Nephron (organoid): ENCODE data around the gene NR5A1.

ENCODE experiments used
- H3K27ac Mint-ChIP-seq, 3 experiments: 2 replicates each; pipeline ENCODE4 v1.8.0; 2020; ENCODE audit warnings: mixed read lengths in 3 of 3, mild to moderate bottlenecking in 2 of 3, moderate library complexity in 1 of 3
- H3K27me3 Mint-ChIP-seq: 2 replicates; pipeline ENCODE4 v1.8.0; 2021; ENCODE audit warnings: low read depth, mild to moderate bottlenecking, moderate library complexity, mixed read lengths
- H3K36me3 Mint-ChIP-seq: 2 replicates; pipeline ENCODE4 v1.8.0; 2020; ENCODE audit warnings: low read depth, mixed read lengths
- H3K4me1 Mint-ChIP-seq: 2 replicates; pipeline ENCODE4 v1.8.0; 2020; ENCODE audit warnings: mixed read lengths
- H3K4me3 Mint-ChIP-seq, 3 experiments: 2 replicates each; pipeline ENCODE4 v1.8.0; 2020; ENCODE audit warnings: mild to moderate bottlenecking in 3 of 3, mixed read lengths in 3 of 3, moderate library complexity in 2 of 3
- H3K9me3 Mint-ChIP-seq: 2 replicates; pipeline ENCODE4 v1.8.0; 2020; ENCODE audit warnings: mixed read lengths
- TF ChIP-seq, protein P1 (sequence below), 3 experiments: fragments of 200-600 bp; sonication (generic); IDR thresholded peaks; one replicate each; pipeline ENCODE4 v1.5.0; 2021; ENCODE audit warnings: antibody characterized with exemption in 3 of 3; ENCODE audit not compliant: unreplicated experiment in 3 of 3

The NR5A1 gene

GRCh38 chr9:124488641-124489210, 18.5 kb downstream of the NR5A1 start:
- H3K4me1 Mint-ChIP-seq, result no peaks in the 10 kb centered on the region
- peaks cover 59% of the 10 kb centered on the region for H3K27me3 Mint-ChIP-seq
- H3K4me3 Mint-ChIP-seq, result no peak overlapping the region
- H3K27ac Mint-ChIP-seq, result no peak overlapping the region
- TF ChIP-seq, protein P1, sequence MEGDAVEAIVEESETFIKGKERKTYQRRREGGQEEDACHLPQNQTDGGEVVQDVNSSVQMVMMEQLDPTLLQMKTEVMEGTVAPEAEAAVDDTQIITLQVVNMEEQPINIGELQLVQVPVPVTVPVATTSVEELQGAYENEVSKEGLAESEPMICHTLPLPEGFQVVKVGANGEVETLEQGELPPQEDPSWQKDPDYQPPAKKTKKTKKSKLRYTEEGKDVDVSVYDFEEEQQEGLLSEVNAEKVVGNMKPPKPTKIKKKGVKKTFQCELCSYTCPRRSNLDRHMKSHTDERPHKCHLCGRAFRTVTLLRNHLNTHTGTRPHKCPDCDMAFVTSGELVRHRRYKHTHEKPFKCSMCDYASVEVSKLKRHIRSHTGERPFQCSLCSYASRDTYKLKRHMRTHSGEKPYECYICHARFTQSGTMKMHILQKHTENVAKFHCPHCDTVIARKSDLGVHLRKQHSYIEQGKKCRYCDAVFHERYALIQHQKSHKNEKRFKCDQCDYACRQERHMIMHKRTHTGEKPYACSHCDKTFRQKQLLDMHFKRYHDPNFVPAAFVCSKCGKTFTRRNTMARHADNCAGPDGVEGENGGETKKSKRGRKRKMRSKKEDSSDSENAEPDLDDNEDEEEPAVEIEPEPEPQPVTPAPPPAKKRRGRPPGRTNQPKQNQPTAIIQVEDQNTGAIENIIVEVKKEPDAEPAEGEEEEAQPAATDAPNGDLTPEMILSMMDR (IDR thresholded peaks at IDR 0.05; ENCODE audit: unreplicated experiment in 3 of 3), result no peak
- no peaks in the 10 kb centered on the region for H3K36me3 Mint-ChIP-seq
- no peaks in the 10 kb centered on the region for H3K9me3 Mint-ChIP-seq

DNA sequence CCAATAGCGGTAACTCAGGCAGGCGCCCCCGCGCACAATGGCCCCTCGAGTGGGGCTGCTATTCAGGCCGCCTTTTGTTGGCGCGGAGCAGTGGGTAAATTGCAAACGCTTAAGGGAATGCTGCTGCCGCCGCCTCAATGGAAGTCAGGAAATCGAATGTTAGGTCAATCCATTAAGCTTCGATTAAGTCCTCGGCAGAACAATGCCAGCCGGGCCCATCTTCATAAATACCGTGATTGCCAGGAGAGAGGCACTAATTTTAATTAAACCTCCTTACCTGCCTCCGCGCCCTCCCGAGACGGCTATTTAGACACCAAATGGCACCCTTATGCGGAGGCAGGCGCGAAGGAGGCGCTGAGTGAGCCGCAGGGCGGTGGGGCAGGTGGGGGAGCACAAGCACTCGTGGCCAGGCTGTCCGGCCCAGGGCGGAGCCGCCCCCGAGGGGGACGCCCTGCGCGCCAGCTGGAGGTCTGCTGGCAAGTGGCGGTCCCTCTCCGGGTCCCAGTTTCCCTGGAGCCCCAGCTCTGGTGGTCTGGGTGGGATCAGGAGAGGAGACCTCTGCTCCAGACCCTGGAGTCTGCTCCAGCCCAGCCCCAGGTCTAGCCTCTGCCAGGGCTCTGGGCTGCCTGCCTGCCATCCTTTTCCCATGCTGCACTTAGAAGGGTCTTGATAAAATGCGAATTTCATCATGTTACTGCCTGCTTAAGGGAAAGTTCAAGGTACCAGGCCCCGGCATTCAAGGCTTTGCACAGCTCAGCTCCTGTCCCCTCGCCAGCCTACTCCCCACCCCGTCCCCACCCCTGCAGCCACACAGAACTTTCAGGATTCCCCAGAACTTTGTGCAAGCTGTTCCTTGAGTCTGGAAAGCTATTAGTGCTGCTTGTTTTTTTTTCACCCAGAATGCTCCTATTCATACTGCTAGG, 19.7 kb downstream of the NR5A1 start:
- Mint-ChIP-seq H3K4me1 (no peaks in the 10 kb centered on the region), H3K36me3 (no peaks in the 10 kb centered on the region), H3K27ac (no peak overlapping the region), H3K27me3 (peaks cover 68% of the 10 kb centered on the region), H3K4me3 (no peak overlapping the region), H3K9me3 (no peaks in the 10 kb centered on the region)
- TF ChIP-seq, protein P1 (IDR thresholded peaks at IDR 0.05; ENCODE audit: unreplicated experiment in 3 of 3), result no peak

GRCh38 chr9:124486778-124487259, 20.4 kb downstream of the NR5A1 start:
- H3K4me1 Mint-ChIP-seq, result no peaks in the 10 kb centered on the region
- no peaks in the 10 kb centered on the region for H3K9me3 Mint-ChIP-seq
- H3K27ac Mint-ChIP-seq, result no peak overlapping the region
- H3K4me3 Mint-ChIP-seq, result no peak overlapping the region
- peaks cover 70% of the 10 kb centered on the region for H3K27me3 Mint-ChIP-seq
- no peaks in the 10 kb centered on the region for H3K36me3 Mint-ChIP-seq
- TF ChIP-seq, protein P1 (IDR thresholded peaks at IDR 0.05; ENCODE audit: unreplicated experiment in 3 of 3), result no peak

GRCh38 chr9:124485936-124486335, 21.3 kb downstream of the NR5A1 start:
- Mint-ChIP-seq H3K36me3 (no peaks in the 10 kb centered on the region), H3K4me3 (no peak overlapping the region), H3K4me1 (no peaks in the 10 kb centered on the region), H3K9me3 (no peaks in the 10 kb centered on the region), H3K27ac (no peak overlapping the region), H3K27me3 (peaks cover 72% of the 10 kb centered on the region)
- TF ChIP-seq, protein P1 (IDR thresholded peaks at IDR 0.05; ENCODE audit: unreplicated experiment in 3 of 3), result no peak

DNA sequence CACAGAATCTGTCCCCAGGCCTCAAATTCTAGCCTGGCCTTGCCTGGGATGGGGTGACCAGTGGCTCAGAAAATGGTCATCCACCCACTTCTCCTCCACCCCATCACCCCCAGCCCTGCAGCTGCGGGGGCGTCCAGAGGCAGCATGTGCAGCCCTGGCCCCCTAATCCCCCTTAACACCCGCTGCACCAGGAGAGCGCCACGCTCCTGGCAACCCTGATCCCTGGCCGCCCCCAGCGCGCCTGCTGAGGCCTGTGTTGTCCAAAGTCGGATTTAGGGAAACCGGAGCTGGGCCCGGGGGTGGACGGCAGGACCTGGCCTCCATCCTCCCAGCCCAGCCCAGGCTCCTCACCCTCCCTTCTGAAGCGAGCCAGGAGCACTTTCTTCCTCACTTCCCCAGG, 22.0 kb downstream of the NR5A1 start:
- TF ChIP-seq, protein P1 (IDR thresholded peaks at IDR 0.05; ENCODE audit: unreplicated experiment in 3 of 3), result no peak
- H3K27me3 Mint-ChIP-seq, result peaks cover 73% of the 10 kb centered on the region
- H3K4me1 Mint-ChIP-seq, result no peaks in the 10 kb centered on the region
- H3K9me3 Mint-ChIP-seq, result no peaks in the 10 kb centered on the region
- H3K36me3 Mint-ChIP-seq, result no peaks in the 10 kb centered on the region
- no peak overlapping the region for H3K4me3 Mint-ChIP-seq
- no peak overlapping the region for H3K27ac Mint-ChIP-seq
